HK-2 (cell line): ENCODE measurements around the gene TRIM47.
"Not testable (repeated sequence)": the region's sequence is repeated elsewhere in the genome, so short reads cannot be mapped to it uniquely, and the experiment has no call there.

Source experiments
- DNase-seq: peaks from one replicate; pipeline ENCODE4 v3.0.0-alpha.2; 2018; ENCODE audit not compliant: unreplicated experiment

TRIM47 gene

GRCh38 chr17:75891605-75892555 lies 13.5 kb upstream of the TRIM47 start:
- DNase-seq = no peak

DNA sequence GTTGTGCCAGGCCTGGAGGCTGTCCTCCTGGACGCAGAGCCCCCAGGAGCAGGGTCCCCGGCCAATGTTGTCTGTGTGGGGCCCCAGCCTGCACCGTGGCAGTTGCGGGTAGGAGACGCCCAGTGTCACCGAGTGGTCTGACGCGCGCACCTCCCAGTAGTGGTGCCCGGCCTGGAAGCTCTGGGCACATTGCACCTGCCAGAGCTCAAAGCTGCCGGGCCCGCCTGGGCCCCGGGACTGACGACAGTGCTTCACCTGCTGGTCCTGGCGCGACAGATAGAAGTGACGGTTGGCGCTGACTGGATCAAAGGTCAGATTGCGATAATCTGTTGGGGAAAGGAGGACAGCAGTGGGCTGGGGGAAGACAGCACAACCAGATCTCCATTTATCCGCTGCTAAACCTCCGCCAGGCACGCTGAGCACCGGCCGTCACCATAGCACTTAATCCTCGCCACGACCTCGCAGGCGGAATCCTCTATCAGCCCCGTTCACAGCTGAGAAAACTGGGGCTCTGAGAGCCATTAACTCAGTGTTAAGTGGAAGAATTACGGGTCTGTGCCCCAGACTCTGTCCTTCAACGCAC lies 12.7 kb upstream of the TRIM47 start:
- no peak for DNase-seq

- DNase-seq = no peak
These were observed 11.1 kb upstream of the TRIM47 start for GRCh38 chr17:75889454-75889853.

DNA sequence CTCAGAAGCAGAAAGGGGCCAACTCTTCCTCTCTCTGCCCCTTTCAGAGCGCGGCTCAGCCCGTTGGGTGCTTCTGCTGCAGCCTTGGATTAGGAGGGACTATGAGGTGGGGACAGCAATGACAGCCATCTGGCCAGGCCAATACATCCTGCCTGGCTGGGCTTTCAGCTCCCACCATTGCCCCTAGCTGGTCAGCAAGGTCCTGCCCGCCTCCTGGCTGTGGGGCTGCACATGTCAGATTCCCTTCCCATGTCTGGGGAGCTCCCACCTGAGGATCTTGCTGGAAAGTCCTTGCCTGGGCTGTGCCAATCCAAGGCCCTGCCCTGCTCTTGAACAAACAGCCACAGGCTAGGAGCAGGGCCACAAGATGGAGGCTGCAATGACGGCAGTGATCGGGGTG lies 10.1 kb upstream of the TRIM47 start:
- no peak for DNase-seq

GRCh38 chr17:75885860-75886259 lies 7.5 kb upstream of the TRIM47 start:
- not testable (repeated sequence) for DNase-seq

DNA sequence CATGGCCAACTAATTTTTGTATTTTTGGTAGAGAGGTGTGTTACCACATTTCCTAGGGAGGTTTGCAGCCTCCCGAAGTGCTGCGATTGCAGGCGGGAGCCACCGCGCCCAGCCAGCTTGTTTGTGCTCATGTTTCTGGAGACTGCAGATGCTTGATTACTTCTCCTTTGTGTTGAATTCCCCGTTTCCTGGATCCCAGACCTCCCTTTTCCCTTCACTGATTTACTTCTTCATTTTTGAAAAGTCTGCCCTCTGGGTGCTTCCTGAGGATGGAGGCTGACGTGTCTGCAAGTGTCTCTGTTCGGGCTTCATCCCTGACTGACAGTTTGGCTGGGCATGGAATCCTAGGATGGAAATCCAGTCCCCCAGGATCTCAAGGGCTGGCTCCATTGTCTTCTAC lies 7.0 kb upstream of the TRIM47 start:
- no peak for DNase-seq

DNA sequence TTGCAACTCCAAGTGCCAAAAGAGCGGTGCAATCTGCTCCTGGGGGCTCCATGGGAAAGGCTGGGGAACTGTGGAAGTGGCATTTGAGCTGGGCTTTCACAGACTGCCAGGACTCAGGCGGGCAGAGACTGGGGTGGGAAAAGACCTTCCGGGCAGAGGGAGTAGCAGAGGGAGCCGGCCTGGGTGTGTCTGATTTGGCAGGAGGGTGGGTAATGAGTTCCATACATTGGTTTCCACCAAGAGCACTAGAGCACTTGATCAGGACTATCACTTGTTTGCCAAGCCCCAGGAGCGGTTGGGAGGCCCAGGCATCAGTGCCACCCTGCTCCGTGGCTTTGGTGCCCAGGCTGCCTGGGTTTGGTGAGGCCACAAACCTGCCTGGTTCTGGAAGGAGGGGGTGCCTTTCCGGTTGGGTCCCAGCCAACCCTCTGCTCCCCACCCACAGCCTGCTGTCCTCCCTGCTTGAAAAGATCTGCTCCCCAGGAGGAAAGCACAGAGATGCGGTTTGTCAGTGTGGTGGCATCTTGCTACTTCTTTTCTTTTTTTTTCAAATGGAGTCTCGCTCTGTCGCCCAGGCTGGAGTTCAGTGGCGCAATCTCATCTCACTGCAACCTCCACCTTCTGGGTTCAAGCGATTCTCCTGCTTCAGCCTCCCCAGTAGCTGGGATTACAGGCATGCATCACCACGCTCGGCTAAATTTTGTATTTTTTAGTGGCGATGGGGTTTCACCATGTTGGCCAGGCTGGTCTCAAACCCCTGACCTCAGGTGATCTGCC lies 3.5 kb upstream of the TRIM47 start:
- no peak for DNase-seq

- no peak for DNase-seq
These were observed 1.9 kb upstream of the TRIM47 start for GRCh38 chr17:75880266-75880665.

DNA sequence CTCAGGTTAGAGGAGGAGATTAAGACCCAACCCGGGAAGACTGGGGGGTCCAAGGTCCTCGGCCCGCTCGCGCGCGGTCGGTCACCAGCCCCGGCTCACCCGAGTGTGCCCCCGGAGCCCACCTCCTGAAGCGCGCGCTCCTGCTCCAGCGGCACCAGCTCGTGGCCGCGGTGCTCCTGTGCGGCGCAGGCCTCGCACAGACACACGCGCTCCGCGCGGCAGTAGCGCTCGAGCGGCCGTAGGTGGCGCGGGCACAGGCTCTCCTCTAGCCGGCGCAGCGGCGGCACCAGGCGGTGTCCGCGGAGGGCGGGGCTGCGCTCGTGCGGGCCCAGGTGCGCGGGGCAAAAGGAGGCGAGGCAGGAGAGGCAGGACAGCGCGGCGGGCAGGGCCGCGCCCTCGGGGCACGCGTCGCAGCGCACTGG lies 618 bp downstream of the TRIM47 start:
- DNase-seq = peak; percentile 79

- peak; percentile 93 for DNase-seq
These were observed 1.2 kb downstream of the TRIM47 start for GRCh38 chr17:75876938-75877751.

GRCh38 chr17:75876190-75876937 lies 2.0 kb downstream of the TRIM47 start:
- peak; percentile 78 for DNase-seq

- no peak for DNase-seq
These were observed 2.5 kb downstream of the TRIM47 start for GRCh38 chr17:75875940-75876189.

DNA sequence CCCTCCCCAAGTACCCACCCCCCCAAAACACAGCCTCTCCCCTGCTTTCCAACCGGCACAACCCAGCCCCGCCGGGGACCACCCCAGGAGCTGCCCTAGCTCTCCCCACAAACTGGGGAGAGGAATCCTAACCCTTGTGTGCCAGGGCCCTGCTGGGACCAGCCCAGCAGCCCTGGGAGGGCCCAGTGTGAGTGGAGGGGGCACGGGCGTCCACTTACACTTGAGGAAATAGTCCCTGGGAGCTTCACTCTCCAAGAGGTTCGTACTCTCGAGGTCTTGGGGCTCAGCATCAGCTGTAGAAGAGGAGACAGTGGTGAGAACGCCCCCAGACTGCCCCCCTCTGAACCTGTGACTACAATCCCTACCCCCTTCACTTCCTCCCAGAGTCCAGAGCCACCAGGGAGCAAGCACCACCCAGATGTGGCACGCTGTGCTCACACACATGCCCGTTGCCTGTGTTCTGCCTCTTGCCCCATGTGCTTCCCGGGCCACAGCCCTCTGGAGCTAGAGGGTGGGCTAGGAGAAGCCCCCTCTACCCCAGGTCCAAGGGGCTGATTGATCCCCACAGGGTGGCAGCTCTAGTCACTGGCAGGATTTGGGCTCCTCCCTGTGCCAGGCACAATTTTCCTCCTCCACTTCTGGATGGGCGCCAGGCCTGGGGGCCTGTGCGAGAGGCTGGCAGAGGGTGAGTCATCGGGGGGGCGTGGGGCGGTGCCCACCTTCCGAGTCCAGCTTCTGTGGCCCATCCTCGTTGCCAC lies 3.0 kb downstream of the TRIM47 start:
- DNase-seq = no peak

GRCh38 chr17:75874323-75875181 lies 3.8 kb downstream of the TRIM47 start:
- no peak for DNase-seq

DNA sequence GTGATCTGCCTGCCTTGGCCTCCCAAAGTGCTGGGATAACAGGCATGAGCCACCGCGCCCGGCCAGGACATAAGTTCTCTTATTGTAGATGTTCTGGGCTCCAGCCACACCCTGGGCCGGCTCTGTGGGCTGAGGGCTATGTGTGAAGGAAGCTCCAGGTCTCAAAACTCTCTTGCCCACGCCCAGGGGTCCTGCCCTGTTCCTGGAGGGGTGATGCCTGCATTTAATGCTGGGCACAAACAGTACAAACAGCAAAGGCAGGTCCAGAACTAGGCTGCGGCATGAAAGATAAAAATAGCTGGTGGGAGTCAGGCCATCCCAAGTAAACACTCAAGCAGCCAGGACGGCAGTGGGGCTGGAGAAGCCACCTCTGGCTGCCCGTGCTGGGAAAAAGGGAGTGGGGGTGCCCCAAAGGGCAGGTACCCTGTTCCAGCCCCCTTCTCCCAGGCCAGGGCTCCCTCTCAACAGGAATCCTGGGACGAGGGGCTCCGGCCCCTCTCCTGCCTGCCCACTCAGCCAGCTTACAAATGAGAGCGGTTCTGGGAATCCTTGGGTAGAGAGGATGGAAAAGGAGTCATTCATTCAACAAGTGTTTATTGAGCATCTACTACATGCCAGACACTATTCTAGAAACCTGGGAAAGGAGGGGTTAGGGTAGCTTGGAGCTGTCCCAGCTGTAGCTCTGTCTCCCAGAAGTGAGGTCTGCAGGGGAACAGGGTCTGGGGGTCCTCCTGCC lies 4.6 kb downstream of the TRIM47 start:
- DNase-seq = no peak

DNA sequence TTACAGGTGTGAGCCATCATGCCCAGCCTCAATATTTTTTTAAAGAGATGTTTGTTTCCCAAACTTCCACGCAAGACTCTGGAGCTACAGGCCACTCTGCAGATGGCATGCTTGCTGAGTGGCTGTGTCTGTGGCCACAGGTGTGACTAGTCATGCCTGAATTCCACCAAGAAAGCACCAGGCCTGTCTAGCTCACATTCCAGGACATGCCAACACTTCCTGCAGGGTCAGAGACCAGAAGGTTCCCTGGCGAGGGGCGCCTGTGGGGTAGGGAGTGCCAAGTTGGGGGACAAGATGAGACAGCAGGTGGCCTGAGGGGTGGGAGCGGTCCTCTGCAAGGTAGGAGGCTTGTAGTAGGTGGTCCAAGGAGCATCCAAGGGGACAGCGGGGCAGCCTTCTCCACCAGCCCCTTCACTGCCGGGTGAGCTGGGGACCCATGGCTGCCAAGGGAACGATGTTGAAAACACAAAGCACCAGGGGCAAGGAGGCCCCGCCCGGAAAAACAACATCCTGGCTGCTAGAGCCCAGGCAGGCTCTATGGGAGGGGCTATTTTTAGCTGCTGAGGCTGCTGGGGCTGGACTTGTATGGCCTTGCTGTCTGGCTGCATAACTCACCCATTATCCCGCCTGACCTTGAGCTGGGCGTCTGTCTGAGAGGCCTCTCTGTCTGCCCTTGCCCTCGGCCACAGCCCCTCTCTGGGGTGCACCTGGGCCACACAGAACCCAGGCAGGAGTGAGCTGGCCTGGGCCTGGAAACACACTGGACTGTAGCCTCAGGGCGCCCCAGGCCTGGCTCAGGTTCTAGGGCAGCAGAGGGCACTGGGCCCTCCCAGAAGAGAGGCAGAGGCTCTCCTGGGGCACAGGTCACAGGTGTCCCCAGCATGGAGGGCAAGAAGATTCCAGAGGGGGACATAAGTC lies 5.7 kb downstream of the TRIM47 start:
- DNase-seq = peak; percentile 67

DNA sequence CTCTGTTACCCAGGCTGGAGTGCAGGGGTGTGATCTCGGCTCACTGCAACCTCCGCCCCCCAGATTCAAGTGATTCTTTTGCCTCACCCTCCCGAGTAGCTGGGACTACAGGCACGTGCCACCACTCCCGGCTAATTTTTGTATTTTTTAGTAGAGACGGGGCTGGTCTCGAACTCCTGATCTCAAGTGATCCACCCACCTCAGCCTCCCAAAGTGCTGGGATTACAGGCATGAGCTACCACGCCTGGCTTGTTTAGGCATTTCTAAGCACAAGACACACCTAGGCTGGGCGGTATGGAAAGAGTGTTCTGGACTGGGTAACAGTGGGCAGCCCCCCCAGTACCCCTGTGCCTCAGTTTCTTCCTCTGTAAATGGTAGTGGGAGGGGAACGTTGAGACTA lies 8.2 kb downstream of the TRIM47 start:
- not testable (repeated sequence) for DNase-seq
